ENCODE measurements around the gene COL4A2. TPM values are rescaled to one million over a fixed set of nuclear protein-coding genes. Genes with fewer than 3 reads are reported as not detected.

The COL4A2 gene
- total RNA-seq, 1 donor from 2014 or later, result 290 TPM

- DNase-seq (ENCODE audit: low read depth, low spot score), result no peak
Measured at GRCh38 chr13:110339263-110339662, 32.2 kb downstream of the COL4A2 start.

GRCh38 chr13:110339975-110340550, 33.0 kb downstream of the COL4A2 start:
- DNase-seq (ENCODE audit: low read depth, low spot score), result no peak

DNA sequence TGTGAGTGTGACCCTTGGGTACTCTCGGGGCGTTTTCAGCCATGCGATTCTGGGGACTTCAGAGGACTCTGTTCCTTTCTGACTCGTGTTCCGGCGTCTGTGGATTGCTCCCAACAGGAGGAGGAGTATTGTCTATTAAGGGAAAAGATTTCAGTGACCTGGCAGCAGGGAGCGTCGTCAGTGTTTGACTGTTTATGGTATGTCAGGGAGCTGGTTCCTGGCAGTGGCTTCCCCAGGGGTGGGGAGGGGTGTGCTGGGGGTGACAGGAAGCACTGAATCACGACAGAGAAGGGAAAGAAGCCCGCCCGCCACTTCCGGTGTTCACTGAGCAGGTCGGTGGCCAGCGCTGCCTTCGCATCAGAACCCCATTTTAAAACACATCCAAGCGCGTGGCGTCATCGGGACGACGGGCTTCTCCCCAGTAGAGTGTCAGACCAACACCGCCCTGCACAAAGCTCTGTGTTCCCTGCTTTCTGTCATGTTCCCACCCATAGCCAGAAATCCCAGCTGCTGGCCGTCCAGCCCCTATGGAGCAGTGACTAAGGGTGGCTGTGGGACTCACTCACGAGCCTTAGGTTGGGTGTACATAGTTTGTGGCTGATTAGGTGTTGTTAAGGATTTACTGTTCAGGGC, 33.8 kb downstream of the COL4A2 start:
- DNase-seq (ENCODE audit: low read depth, low spot score), result no peak

- peak; percentile 89 for DNase-seq (ENCODE audit: low read depth, low spot score)
Measured at GRCh38 chr13:110341445-110342244, 34.6 kb downstream of the COL4A2 start.

GRCh38 chr13:110342474-110342873, 35.4 kb downstream of the COL4A2 start:
- DNase-seq (ENCODE audit: low read depth, low spot score), result no peak

GRCh38 chr13:110343241-110343865, 36.3 kb downstream of the COL4A2 start:
- no peak for DNase-seq (ENCODE audit: low read depth, low spot score)

DNA sequence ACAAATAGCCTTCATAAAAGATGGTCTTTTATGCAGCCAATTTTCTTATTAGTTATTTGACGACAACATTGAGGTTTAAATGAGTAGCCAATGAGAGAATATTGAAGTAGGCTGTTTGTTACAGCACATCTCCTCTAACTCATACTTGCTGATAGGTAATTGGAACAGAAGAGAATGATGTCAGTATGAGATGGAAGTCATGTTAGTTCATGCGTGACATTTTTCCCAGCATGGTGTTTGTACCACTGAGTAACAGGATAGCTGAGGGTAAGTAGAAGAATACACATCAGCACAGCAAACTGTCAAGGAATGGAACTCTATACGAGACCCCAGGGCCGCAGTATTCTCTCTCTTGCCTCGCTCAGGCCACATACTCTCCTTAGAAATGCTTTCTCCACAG, 37.2 kb downstream of the COL4A2 start:
- DNase-seq (ENCODE audit: low read depth, low spot score), result no peak

GRCh38 chr13:110345266-110345665, 38.2 kb downstream of the COL4A2 start:
- no peak for DNase-seq (ENCODE audit: low read depth, low spot score)

DNA sequence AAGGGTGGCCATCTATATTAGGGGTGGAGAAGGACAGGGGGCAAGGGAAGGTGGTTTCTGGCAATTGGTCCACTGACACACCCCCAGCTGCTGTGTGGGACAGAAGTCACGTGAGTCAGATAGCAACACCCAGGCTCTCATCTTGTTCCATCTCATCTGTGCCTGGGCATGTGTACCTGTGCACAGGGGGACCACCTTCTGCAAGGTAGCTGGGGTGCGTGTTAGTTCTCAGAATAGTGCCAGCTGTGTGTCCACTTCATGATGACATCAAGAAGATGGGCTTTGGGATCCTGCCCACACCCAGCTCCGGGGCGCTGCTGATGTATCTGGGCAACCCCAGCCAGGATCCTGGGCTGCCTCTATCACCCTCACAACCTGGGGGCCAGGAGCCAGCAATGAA, 38.6 kb downstream of the COL4A2 start:
- no peak for DNase-seq (ENCODE audit: low read depth, low spot score)

GRCh38 chr13:110346661-110347067, 39.6 kb downstream of the COL4A2 start:
- DNase-seq (ENCODE audit: low read depth, low spot score), result no peak

GRCh38 chr13:110347088-110347487, 40.0 kb downstream of the COL4A2 start:
- DNase-seq (ENCODE audit: low read depth, low spot score), result no peak

DNA sequence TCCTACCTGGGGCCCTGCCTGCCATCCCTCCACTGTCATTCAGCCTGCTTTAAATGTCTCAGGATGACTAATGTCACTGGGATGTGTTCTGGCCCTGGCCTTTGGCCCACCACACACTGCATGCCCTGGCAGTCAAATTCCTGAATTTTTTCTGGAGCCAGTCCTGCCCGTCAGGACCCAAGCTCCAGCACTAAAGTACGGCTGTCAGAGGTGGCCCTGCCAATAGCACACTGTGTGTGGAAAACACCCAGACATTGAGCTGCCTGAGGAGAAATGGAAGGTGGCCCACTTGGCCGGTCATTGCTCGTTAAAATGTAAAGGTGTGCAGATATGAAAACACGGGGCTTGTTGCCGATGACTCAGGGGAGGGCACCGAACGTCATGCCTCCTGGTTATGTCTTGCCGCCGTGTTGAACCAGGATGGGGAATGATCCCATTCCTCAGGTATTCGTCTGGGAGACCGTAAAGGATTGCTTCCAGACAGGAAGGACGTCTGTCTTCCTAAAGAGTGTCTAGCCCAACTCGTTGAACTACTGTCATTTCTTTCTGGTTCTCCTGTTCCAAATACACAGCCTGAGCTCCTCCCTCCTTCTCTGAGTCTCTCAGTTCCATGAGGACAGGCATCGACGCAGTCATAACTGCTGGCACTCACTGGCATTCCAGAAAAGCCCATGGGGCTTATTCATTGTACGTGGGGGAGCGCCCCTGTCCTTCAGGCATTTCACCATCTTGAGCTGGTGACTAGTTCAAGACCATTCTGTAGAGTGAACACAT, 40.6 kb downstream of the COL4A2 start:
- peak; percentile 57 for DNase-seq (ENCODE audit: low read depth, low spot score)

- no peak for DNase-seq (ENCODE audit: low read depth, low spot score)
Measured at GRCh38 chr13:110348309-110349105, 41.4 kb downstream of the COL4A2 start.

GRCh38 chr13:110349239-110349638, 42.2 kb downstream of the COL4A2 start:
- DNase-seq (ENCODE audit: low read depth, low spot score), result no peak

- DNase-seq (ENCODE audit: low read depth, low spot score), result no peak
Measured at GRCh38 chr13:110350049-110350448, 43.0 kb downstream of the COL4A2 start.

- no peak for DNase-seq (ENCODE audit: low read depth, low spot score)
Measured at GRCh38 chr13:110350509-110350908, 43.4 kb downstream of the COL4A2 start.

DNA sequence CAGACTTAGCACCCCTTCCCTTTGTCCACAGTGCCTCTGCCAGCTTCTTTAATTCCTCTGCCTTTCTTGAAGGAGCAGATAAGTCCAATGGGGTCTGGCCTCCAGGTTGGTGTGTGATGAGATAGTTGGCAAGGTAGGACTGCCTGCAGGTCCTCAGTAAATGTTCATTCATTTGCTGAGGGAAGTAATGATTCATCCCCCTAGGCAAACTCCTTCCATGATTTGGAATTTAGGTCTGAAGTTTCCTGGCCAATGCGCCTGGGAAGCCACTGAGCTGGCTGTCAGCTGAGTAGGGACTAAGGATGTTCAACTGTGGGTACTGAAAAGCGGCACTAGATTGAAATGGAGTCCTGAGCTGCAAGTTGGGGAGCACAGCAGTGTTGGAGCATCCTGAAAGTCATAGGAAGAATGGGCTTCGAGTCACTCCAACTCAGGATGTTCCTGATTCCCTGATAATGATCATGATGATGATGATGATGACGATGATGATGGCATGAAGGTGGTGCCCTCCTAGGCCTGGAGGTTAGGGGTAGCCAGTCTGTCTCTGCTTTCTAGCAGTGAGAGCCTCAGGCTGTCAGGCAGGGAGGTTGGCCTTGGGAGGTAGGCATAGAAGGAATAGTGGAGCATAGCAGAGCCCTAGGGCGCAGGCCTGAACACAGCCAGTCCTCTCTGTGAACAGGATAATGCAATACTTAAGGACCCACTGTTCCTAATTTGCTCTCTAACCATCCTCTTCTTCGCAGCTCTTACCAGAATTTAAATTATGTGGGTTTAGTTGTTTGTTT, 44.7 kb downstream of the COL4A2 start:
- DNase-seq (ENCODE audit: low read depth, low spot score), result no peak

- no peak for DNase-seq (ENCODE audit: low read depth, low spot score)
Measured at GRCh38 chr13:110352735-110353134, 45.7 kb downstream of the COL4A2 start.

- DNase-seq (ENCODE audit: low read depth, low spot score), result no peak
Measured at GRCh38 chr13:110353339-110353977, 46.4 kb downstream of the COL4A2 start.
